GM12801 (cell line): Measurements from ENCODE around the gene ZC3H4.

Experiments
- CTCF ChIP-seq: IDR thresholded peaks from one replicate; pipeline ENCODE4 v1.5.1; 2011; ENCODE audit warnings: control low read depth; ENCODE audit not compliant: insufficient read length; ENCODE audit errors: extremely low read depth

ZC3H4 gene

GRCh38 chr19:47084879-47085439 is 28.6 kb downstream of the ZC3H4 start:
- no peak for TF ChIP-seq CTCF

GRCh38 chr19:47082493-47082892 is 31.1 kb downstream of the ZC3H4 start:
- TF ChIP-seq CTCF, result no peak

GRCh38 chr19:47081095-47081494 is 32.5 kb downstream of the ZC3H4 start:
- no peak for TF ChIP-seq CTCF

- no peak for TF ChIP-seq CTCF
Observed at GRCh38 chr19:47075941-47076340, 37.6 kb downstream of the ZC3H4 start.

GRCh38 chr19:47075179-47075810 is 38.3 kb downstream of the ZC3H4 start:
- TF ChIP-seq CTCF, result no peak

GRCh38 chr19:47074621-47075020 is 39.0 kb downstream of the ZC3H4 start:
- TF ChIP-seq CTCF, result no peak

- TF ChIP-seq CTCF, result no peak
Observed at GRCh38 chr19:47073574-47073973, 40.0 kb downstream of the ZC3H4 start.
